IPS DF 6.9 (cell line): ENCODE data around the gene ART4.

Source experiments
- DNase-seq: peaks from one replicate; pipeline ENCODE4 v3.0.0-alpha.2; 2013; ENCODE audit warnings: low read depth, low spot score
- H3K27ac ChIP-seq: one replicate; pipeline ENCODE4 v1.5.1; 2013; ENCODE audit warnings: low read length, control low read depth
- H3K27me3 ChIP-seq: 2 replicates; pipeline ENCODE4 v1.6.1; 2013; ENCODE audit warnings: mild to moderate bottlenecking, low read length; ENCODE audit not compliant: control insufficient read depth, insufficient read depth
- H3K36me3 ChIP-seq: 2 replicates; pipeline ENCODE4 v1.6.1; 2013; ENCODE audit warnings: low read length; ENCODE audit not compliant: control insufficient read depth, insufficient read depth
- H3K4me1 ChIP-seq: 2 replicates; pipeline ENCODE4 v1.6.1; 2013; ENCODE audit warnings: low read length; ENCODE audit not compliant: control insufficient read depth, insufficient read depth
- H3K4me3 ChIP-seq: 2 replicates; pipeline ENCODE4 v1.5.1; 2013; ENCODE audit warnings: mild to moderate bottlenecking, low read length
- H3K9me3 ChIP-seq: 2 replicates; pipeline ENCODE4 v1.6.1; 2013; ENCODE audit warnings: low read length, inconsistent platforms; ENCODE audit not compliant: control insufficient read depth, insufficient read depth
- WGBS: extraction: QIAGEN DNeasy Blood & Tissue Kit; methylation state at CpG from one replicate; pipeline ENCODE4 v1.1.7; 2013; ENCODE audit warnings: mixed read lengths, missing lambda C conversion rate; ENCODE audit not compliant: insufficient read length, insufficient coverage; 5-methylcytosine and 5-hydroxymethylcytosine counted together

The ART4 gene

DNA sequence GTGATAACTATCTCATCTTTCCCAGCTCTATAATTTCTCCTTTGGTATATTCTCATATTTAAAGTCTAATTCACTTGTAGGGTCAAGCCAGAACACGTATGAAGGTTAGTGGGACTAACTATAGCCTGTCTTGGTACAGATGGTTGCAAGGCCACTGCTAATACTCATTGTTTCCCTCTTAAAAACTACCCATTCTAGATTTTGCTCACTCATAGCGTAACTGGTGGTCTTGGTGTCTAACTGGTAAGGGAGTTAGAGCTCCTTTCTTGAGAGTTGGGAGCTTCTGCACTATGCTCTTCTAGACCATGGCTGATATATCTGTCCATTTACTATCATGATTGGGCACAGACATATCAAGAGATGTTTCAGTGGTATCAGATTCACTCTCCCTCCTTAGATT lies 33.5 kb upstream of the ART4 start:
- Histone ChIP-seq H3K4me3 (no peak overlapping the region), H3K9me3 (no peaks in the 10 kb centered on the region), H3K27ac (no peak overlapping the region), H3K36me3 (no peaks in the 10 kb centered on the region), H3K27me3 (no peaks in the 10 kb centered on the region), H3K4me1 (no peaks in the 10 kb centered on the region)
- no CpG with 5 or more reads among the region's 2 CpGs for WGBS
- no peak for DNase-seq

DNA sequence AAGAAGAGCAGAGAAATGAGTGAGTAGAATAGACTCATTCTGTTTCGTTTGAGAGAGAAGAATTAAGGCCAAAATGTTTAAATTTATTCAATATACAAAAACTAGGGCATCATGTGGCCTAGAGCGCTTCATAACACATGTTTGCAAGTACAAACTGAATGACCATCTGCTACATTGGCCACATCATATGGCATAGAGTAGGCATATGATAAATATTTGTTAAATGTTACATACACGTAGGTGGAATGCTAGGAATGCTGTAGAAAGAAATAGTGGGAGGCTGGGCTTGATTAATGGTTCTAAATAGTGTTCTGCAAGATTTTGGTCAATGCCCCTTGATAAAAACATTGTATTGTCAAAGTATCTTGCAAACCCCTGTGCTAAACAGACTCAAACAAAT lies 31.6 kb upstream of the ART4 start:
- Histone ChIP-seq H3K9me3 (no peaks in the 10 kb centered on the region), H3K36me3 (no peaks in the 10 kb centered on the region), H3K4me1 (no peaks in the 10 kb centered on the region), H3K4me3 (no peak overlapping the region), H3K27me3 (no peaks in the 10 kb centered on the region), H3K27ac (no peak overlapping the region)
- no CpG with 5 or more reads among the region's 3 CpGs for WGBS
- DNase-seq = no peak

DNA sequence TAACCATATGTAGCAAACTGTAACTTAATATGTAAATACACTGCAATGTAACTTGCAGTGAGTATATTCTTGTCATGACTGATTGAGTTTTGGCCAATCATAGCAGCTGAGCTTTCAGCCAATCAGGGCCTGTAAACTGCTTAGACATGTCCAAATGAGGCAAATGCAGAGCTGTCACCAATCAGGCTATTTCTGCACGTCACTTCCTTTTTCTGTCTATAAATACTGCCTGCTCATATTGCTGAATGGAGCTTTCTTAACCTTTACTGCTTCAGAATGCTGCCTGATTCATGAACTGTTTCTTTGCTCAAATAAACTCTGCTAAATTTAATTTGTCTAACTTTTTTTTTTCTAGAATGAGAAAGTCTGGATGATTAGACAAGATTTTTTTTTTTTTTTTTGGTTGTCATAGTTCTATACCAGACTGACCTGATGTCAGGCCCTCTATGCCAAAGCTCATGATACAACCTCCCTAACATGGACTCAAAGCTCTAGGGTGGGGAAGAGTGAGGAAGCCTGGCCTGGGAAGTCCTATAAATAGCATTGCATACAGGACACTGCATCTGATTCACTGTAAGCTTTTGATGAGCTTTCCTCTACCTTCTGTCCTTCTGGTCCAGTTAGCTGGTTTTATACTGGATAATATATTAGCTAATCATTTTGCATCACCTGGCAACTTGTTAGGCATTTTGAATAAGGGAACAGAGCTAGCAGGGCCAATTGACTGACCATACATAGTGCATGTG lies 30.3 kb upstream of the ART4 start:
- no peaks in the 10 kb centered on the region for H3K9me3 ChIP-seq
- H3K27ac ChIP-seq = no peak overlapping the region
- whole genome bisulfite sequencing = no CpG with 5 or more reads among the region's 1 CpG
- H3K36me3 ChIP-seq = no peaks in the 10 kb centered on the region
- no peak for DNase-seq
- H3K4me3 ChIP-seq = no peak overlapping the region
- no peaks in the 10 kb centered on the region for H3K27me3 ChIP-seq
- no peaks in the 10 kb centered on the region for H3K4me1 ChIP-seq

DNA sequence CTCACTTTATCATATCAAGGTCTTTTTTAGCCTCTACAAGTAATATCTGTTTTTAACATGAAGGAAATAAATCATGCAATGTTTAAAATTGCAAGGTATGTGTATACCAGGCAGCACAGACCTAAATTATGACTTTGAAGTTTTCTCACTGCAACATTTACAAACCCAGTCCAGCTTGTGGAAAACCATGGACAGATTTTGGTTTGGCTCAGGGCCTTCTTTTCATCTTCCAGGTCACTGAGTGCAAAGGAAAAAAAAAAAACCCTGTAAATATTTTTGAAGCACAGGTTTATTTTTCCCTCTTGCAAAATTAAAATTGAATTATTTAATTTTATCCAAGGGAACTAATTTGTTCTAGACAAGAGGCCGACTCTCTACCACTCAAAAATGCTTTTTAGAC lies 28.6 kb upstream of the ART4 start:
- WGBS = no CpG with 5 or more reads among the region's 1 CpG
- Histone ChIP-seq H3K9me3 (peaks cover under 1% of the 10 kb centered on the region; the same call in 1 of the 2 replicates), H3K27ac (no peak overlapping the region), H3K4me3 (no peak overlapping the region), H3K27me3 (no peaks in the 10 kb centered on the region), H3K4me1 (no peaks in the 10 kb centered on the region), H3K36me3 (no peaks in the 10 kb centered on the region)
- no peak for DNase-seq

DNA sequence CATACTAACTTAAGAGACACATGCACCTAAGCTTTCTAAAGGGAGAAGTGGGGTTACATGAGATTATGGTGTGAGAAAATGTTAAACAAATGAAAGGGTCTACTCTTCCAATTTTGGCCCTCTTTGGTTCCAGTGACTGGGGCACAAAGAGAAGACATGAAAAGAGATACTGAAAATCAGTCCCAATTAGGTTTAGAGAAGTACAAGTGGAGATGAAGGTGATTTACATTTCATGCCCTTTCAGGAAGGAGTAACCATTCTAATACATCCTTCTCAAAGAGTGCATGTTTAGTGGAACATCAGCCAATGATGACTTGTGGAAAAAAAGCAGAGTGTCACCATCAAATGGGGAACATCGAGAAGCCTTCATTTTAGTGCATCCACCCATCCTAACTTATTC lies 27.9 kb upstream of the ART4 start:
- peaks cover 2% of the 10 kb centered on the region; the same call in 1 of the 2 replicates for H3K9me3 ChIP-seq
- WGBS = no CpG with 5 or more reads among the region's 1 CpG
- H3K36me3 ChIP-seq = no peaks in the 10 kb centered on the region
- DNase-seq = no peak
- H3K27ac ChIP-seq = no peak overlapping the region
- H3K27me3 ChIP-seq = no peaks in the 10 kb centered on the region
- no peak overlapping the region for H3K4me3 ChIP-seq
- H3K4me1 ChIP-seq = no peaks in the 10 kb centered on the region

DNA sequence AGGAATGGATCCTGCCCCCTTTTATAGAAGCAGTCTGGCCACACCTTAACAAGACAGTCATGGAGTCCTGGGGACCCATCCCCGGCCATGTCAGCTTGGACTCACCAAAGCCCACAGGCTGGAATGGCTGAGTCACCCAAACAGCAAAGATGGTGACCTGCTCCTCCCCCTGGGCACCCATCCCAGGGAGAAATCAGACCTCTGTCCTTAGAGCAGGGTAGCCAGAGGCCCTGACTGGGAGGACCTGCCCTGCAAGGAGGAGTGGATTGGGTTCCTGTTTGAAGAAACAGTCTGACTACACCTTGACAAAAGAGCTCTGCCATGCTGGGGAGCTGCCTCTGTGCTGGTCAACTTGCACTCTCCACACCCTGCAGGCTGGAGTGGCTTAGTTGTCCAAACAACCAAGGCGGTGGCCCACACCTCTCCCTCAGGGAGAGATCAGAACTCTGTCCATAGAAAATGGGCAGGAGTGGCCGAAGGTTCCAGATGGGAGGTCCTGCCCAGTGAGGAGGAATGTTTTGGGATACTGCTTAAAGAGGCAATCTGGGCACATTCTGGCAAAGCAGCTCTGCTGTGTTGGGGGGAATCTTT lies 25.7 kb upstream of the ART4 start:
- WGBS = no CpG with 5 or more reads among the region's 3 CpGs
- H3K27ac ChIP-seq = no peak overlapping the region

DNA sequence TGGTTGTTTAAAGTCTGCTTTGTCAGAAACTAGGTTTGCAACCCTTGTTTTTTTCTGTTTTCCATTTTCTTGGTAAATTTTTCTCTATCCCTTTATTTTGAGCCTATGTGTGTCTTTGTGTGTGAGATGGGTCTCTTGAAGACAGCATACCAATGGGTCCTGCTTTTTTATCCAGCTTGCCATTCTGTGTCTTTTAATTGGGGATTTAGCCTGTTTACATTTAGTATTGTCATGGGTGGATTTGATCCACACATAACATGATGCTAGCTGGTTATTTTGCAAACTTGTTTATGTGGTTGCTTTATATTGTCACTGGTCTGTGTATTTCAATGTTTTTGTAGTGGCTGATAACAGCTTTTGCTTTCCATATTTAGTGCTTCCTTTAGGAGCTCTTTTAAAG lies 17.2 kb upstream of the ART4 start:
- Histone ChIP-seq H3K36me3 (no peaks in the 10 kb centered on the region), H3K4me1 (no peaks in the 10 kb centered on the region), H3K27ac (no peak overlapping the region), H3K9me3 (no peaks in the 10 kb centered on the region; the same call in 1 of the 2 replicates), H3K27me3 (no peaks in the 10 kb centered on the region), H3K4me3 (no peak overlapping the region)
- DNase-seq = no peak

More for the DNA sequence above, 25.7 kb upstream of the ART4 start:
- no peaks in the 10 kb centered on the region for H3K4me1 ChIP-seq
- no peak overlapping the region for H3K4me3 ChIP-seq
- H3K36me3 ChIP-seq = no peaks in the 10 kb centered on the region
- no peak for DNase-seq
- H3K27me3 ChIP-seq = no peaks in the 10 kb centered on the region
- peaks cover 2% of the 10 kb centered on the region; the same call in 1 of the 2 replicates for H3K9me3 ChIP-seq

DNA sequence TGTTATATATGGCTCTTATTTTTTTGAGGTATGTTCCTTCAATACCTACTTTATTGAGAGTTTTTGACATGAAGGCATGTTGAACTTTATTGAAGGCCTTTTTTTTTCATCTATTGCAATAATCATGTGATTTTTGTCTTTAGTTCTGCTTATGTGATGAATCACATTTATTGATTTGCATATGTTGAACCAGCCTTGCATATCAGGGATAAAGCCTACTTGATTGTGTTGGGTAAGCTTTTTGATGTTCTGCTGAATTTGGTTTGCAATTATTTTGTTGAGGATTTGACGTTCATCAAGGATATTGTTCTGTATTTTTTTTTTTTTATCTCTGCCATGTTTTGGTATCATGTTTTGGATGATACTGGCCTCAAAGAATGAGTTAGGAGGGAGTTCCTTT lies 15.2 kb upstream of the ART4 start:
- Histone ChIP-seq H3K9me3 (no peaks in the 10 kb centered on the region; the same call in 1 of the 2 replicates), H3K4me3 (no peak overlapping the region), H3K36me3 (no peaks in the 10 kb centered on the region), H3K27me3 (no peaks in the 10 kb centered on the region), H3K27ac (no peak overlapping the region), H3K4me1 (no peaks in the 10 kb centered on the region)
- DNase-seq = no peak
- WGBS = no CpG with 5 or more reads among the region's 1 CpG

DNA sequence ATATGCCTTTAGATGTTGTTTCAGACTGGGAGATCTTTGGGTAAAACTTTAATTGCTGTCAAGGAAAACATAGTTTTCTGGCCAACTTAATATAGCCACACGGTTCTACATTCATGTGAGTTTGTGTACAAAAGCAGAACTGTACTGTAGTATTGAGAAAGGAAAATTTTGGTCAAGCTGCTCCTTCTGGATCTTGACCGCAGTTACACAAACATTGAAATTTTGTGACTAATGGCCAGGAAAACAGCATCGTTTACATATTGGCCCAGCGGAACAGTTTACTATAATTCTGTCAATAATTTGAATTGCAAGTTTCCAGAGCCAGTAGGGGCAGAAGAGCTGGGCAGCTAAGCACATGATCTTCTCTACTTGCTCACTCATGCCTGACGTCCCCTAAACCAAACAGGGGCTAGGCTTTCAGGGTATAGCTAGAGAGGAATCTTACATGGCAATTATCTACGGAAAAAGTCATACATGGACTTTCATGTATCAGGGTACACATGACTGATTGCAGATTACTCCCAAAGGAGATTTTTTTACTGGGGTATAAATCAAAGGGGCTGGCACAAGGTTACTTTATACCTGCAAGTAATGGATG lies 11.4 kb upstream of the ART4 start:
- H3K27me3 ChIP-seq = no peaks in the 10 kb centered on the region
- no CpG with 5 or more reads among the region's 6 CpGs for WGBS
- DNase-seq = no peak

DNA sequence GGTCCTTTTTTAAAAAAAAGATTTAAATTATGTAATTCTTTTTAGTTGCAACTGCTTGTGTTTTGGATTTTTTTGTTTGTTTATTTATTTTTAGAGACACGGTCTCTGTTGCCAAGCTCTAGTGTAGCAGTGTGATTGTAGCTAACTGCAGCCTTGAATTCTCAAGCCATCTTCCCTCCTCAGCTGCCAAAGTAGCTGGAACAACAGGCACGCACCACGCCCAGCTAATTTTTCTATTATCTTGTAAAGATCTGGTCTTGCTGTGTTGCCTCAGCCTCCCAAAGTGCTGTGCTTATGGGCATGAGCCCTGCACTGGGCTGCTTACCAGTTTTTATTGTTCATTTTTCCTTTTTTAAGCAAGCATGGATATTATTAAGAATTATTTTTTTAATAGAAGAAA lies 10.6 kb upstream of the ART4 start:
- Histone ChIP-seq H3K36me3 (no peaks in the 10 kb centered on the region), H3K4me1 (no peaks in the 10 kb centered on the region; the same call in 1 of the 2 replicates), H3K27me3 (no peaks in the 10 kb centered on the region), H3K27ac (no peak overlapping the region), H3K9me3 (no peaks in the 10 kb centered on the region; the same call in 1 of the 2 replicates), H3K4me3 (no peak overlapping the region)
- DNase-seq = no peak
- no CpG with 5 or more reads among the region's 3 CpGs for WGBS

More for the DNA sequence above, 11.4 kb upstream of the ART4 start:
- H3K4me3 ChIP-seq = no peak overlapping the region
- H3K4me1 ChIP-seq = no peaks in the 10 kb centered on the region; the same call in 1 of the 2 replicates
- no peaks in the 10 kb centered on the region; the same call in 1 of the 2 replicates for H3K9me3 ChIP-seq
- no peak overlapping the region for H3K27ac ChIP-seq
- H3K36me3 ChIP-seq = no peaks in the 10 kb centered on the region
